Astrocyte (in vitro differentiated cells and primary cell): ENCODE measurements around the gene ZNF516. TPM values are rescaled to one million over a fixed set of nuclear protein-coding genes. Genes with fewer than 3 reads are reported as not detected.
A peak's percentile ranks its signal among the peaks of the same experiment; 100 is the strongest.

Experiments
- DNase-seq: peaks from one replicate; pipeline ENCODE4 v3.0.0-alpha.2; 2010; ENCODE audit warnings: low read depth
- FAIRE-seq: peaks from 2 replicates; lab custom pipeline; 2011; peaks lifted over from hg19 to GRCh38; lab: Jason Lieb, UNC
- H2AFZ ChIP-seq: 2 replicates; pipeline ENCODE4 v1.6.0; 2012; ENCODE audit warnings: low read depth, low read length, inconsistent platforms
- H3K27ac ChIP-seq: 2 replicates; pipeline ENCODE4 v1.5.1; 2011; ENCODE audit warnings: low read depth, low read length, inconsistent platforms
- H3K27me3 ChIP-seq: 2 replicates; pipeline ENCODE4 v1.6.0; 2011; ENCODE audit warnings: low read length, inconsistent platforms; ENCODE audit not compliant: insufficient read depth
- H3K36me3 ChIP-seq: 2 replicates; pipeline ENCODE4 v1.5.1; 2011; ENCODE audit warnings: low read length, inconsistent platforms; ENCODE audit not compliant: insufficient read depth
- H3K4me1 ChIP-seq: 2 replicates; pipeline ENCODE4 v1.5.1; 2011; ENCODE audit warnings: low read length, inconsistent platforms; ENCODE audit not compliant: insufficient read depth
- H3K4me2 ChIP-seq: 2 replicates; pipeline ENCODE4 v1.6.0; 2012; ENCODE audit warnings: low read length, inconsistent platforms
- H3K4me3 ChIP-seq: 2 replicates; pipeline ENCODE4 v1.5.1; 2011; ENCODE audit warnings: low read depth, mild to moderate bottlenecking, low read length, inconsistent platforms; ENCODE audit not compliant: insufficient read depth
- H3K79me2 ChIP-seq: 2 replicates; pipeline ENCODE4 v1.6.0; 2012; ENCODE audit warnings: mild to moderate bottlenecking, low read length, inconsistent platforms; ENCODE audit not compliant: insufficient read depth
- H3K9ac ChIP-seq: 2 replicates; pipeline ENCODE4 v1.6.0; 2012; ENCODE audit warnings: mild to moderate bottlenecking, low read length, inconsistent platforms
- H3K9me3 ChIP-seq: 2 replicates; pipeline ENCODE4 v1.5.1; 2012; ENCODE audit warnings: low read depth, mild to moderate bottlenecking, low read length, inconsistent platforms; ENCODE audit not compliant: insufficient read depth
- H4K20me1 ChIP-seq: 2 replicates; pipeline ENCODE4 v1.6.0; 2012; ENCODE audit warnings: low read length, inconsistent platforms; ENCODE audit not compliant: insufficient read depth
- H3K27ac Mint-ChIP-seq: one replicate; pipeline ENCODE4 v1.8.0; 2021; ENCODE audit warnings: mild to moderate bottlenecking, mixed read lengths; ENCODE audit not compliant: unreplicated experiment
- H3K27me3 Mint-ChIP-seq: one replicate; pipeline ENCODE4 v1.8.0; 2021; ENCODE audit warnings: low read depth, mixed read lengths; ENCODE audit not compliant: unreplicated experiment
- H3K36me3 Mint-ChIP-seq: one replicate; pipeline ENCODE4 v1.8.0; 2021; ENCODE audit warnings: low read depth, mixed read lengths; ENCODE audit not compliant: unreplicated experiment
- H3K4me1 Mint-ChIP-seq: one replicate; pipeline ENCODE4 v1.8.0; 2021; ENCODE audit warnings: low read depth, mixed read lengths; ENCODE audit not compliant: unreplicated experiment
- H3K4me3 Mint-ChIP-seq: one replicate; pipeline ENCODE4 v1.8.0; 2021; ENCODE audit warnings: mild to moderate bottlenecking, moderate library complexity, mixed read lengths; ENCODE audit not compliant: unreplicated experiment
- H3K9me3 Mint-ChIP-seq: one replicate; pipeline ENCODE4 v1.8.0; 2021; ENCODE audit warnings: mild to moderate bottlenecking, mixed read lengths; ENCODE audit not compliant: unreplicated experiment
- EZH2 ChIP-seq: IDR thresholded peaks from 2 replicates; pipeline ENCODE4 v1.6.1; 2012; ENCODE audit warnings: mild to moderate bottlenecking, low read length, inconsistent platforms; ENCODE audit not compliant: insufficient read depth
- total RNA-seq: library from RNA; stranded (reverse); gene quantifications from 2 replicates; pipeline ENCODE4 v1.2.1, GENCODE V29; 2021
- TF ChIP-seq, protein P1 (sequence below): IDR thresholded peaks from 2 replicates; pipeline ENCODE4 v1.5.1; 2011; ENCODE audit warnings: low read depth, mild to moderate bottlenecking, inconsistent platforms, low read length, moderate library complexity; ENCODE audit not compliant: insufficient read depth

Gene ZNF516
- total RNA-seq, 1 donor from 2014 or later, result 59.8 TPM

DNA sequence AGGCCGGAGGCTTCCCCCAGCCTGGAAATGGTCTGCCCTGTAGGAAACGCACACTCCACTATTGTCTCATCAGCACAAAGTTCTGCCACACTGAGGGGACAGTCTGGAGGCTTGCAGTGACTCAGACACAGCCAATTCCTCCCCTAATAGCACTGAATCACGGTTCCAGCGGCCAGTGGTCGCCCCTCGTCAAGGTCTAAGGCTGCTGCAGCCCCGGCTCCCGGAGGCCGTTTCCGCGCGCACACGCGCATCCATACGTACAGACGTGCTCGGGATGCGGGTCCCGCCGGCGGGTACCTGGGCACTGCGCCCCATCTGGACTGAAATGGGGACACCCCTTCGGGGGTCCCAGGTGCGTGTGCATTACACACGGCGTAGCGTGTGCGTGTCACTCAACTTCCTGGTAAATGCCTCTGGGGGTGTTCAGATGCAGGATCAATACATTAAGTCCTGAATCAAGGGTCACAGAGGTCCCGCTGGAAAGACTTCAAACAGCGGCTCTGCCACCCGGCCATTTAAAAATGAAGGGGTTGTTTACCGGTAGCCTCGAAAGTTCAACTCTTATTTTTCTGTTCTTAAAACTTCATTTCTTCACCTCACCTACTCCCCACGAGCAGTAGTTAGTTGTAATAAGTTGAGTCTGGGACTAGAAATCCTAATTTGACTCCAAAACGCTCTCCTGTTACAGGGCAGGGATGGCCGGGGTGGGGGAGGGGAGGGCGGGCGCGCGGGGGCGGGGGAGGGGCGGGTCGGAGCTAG lies 572 bp upstream of the ZNF516 start:
- Histone ChIP-seq H4K20me1 (peaks cover 2% of the 10 kb centered on the region), H3K27ac (peak overlapping the region; percentile 45), H3K79me2 (peaks cover 12% of the 10 kb centered on the region), H3K4me3 (peak overlapping the region; percentile 72), H3K36me3 (no peaks in the 10 kb centered on the region), H2AFZ (peak overlapping the region; percentile 95), H3K4me1 (peaks cover 8% of the 10 kb centered on the region), H3K4me2 (peak overlapping the region; percentile 97), H3K27me3 (no peaks in the 10 kb centered on the region), H3K9ac (peak overlapping the region; percentile 83), H3K9me3 (no peaks in the 10 kb centered on the region)
- H3K4me3 Mint-ChIP-seq, result peak overlapping the region; percentile 91
- no peaks in the 10 kb centered on the region for H3K36me3 Mint-ChIP-seq
- no peaks in the 10 kb centered on the region for H3K4me1 Mint-ChIP-seq
- H3K9me3 Mint-ChIP-seq, result no peaks in the 10 kb centered on the region
- TF ChIP-seq, protein P1, sequence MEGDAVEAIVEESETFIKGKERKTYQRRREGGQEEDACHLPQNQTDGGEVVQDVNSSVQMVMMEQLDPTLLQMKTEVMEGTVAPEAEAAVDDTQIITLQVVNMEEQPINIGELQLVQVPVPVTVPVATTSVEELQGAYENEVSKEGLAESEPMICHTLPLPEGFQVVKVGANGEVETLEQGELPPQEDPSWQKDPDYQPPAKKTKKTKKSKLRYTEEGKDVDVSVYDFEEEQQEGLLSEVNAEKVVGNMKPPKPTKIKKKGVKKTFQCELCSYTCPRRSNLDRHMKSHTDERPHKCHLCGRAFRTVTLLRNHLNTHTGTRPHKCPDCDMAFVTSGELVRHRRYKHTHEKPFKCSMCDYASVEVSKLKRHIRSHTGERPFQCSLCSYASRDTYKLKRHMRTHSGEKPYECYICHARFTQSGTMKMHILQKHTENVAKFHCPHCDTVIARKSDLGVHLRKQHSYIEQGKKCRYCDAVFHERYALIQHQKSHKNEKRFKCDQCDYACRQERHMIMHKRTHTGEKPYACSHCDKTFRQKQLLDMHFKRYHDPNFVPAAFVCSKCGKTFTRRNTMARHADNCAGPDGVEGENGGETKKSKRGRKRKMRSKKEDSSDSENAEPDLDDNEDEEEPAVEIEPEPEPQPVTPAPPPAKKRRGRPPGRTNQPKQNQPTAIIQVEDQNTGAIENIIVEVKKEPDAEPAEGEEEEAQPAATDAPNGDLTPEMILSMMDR, result no peak
- TF ChIP-seq EZH2, result no peak
- DNase-seq (peak; percentile 56), FAIRE-seq (no peak)
- H3K27ac Mint-ChIP-seq, result peak overlapping the region; percentile 93
- no peaks in the 10 kb centered on the region for H3K27me3 Mint-ChIP-seq

DNA sequence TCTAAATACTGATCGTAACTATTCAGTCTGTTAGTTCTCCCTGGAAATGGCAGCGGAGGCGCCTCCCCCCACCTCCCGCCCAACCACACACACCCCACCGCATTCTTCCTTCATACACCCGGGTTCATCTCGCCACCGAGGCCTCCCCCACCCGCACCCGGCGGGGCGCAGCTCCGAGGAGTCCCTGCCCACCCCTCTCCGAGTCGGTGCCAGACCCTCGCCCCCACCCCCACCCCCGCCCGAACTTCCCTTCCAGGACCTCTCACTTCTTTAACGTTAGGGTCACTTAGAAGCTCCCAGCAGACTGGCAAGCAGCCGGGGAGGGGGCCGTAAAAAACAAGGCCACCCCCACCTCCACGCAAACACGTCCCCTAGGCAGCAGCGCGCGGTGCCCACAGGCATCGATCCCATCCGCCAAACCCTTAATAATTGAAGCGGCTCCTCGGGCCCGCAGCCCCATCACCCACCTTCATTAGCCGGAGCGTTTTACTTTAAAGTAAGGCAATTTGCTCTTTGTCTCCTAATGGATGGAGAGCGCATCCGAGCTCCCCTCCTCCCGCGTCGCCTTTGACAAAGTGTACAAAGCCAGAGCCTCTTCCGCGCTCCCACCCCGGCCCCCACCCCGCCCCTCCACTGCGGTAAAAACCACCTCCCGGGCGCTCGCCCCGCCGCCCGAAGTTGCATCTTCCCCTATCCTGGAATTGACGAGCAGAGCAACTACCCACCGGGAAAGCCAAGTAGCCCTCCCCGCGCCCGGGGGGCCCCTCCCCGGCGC lies 624 bp downstream of the ZNF516 start:
- peak overlapping the region; percentile 67 for H2AFZ ChIP-seq
- peak overlapping the region; percentile 85 for H3K4me3 ChIP-seq
- peak overlapping the region; percentile 80 for H3K27ac ChIP-seq
- peaks cover 14% of the 10 kb centered on the region for H4K20me1 ChIP-seq
- no peaks in the 10 kb centered on the region for H3K27me3 Mint-ChIP-seq
- no peaks in the 10 kb centered on the region for H3K36me3 ChIP-seq
- H3K9me3 Mint-ChIP-seq, result no peaks in the 10 kb centered on the region
- FAIRE-seq (no peak), DNase-seq (peak; percentile 32)
- no peaks in the 10 kb centered on the region for H3K9me3 ChIP-seq
- peak overlapping the region; percentile 80 for H3K9ac ChIP-seq
- H3K4me2 ChIP-seq, result peak overlapping the region; percentile 97
- H3K79me2 ChIP-seq, result peaks cover 24% of the 10 kb centered on the region
- peak overlapping the region; percentile 90 for H3K4me3 Mint-ChIP-seq
- no peak for TF ChIP-seq EZH2
- TF ChIP-seq, protein P1, result no peak
- peaks cover 7% of the 10 kb centered on the region for H3K4me1 Mint-ChIP-seq
- H3K36me3 Mint-ChIP-seq, result no peaks in the 10 kb centered on the region
- peak overlapping the region; percentile 84 for H3K27ac Mint-ChIP-seq
- no peaks in the 10 kb centered on the region for H3K27me3 ChIP-seq
- H3K4me1 ChIP-seq, result peaks cover 8% of the 10 kb centered on the region
